Endometrial microvascular endothelial cells (primary cell): ENCODE data around the gene AKAP6. TPM values are rescaled to one million over a fixed set of nuclear protein-coding genes. Genes with fewer than 3 reads are reported as not detected.

Experiments
- in situ Hi-C: cut with HindIII; loops from 2 replicates; pipeline ENCODE4 v1.10.0; 2017; ENCODE audit warnings: low sequenced_read_pairs, low pct_unique_long_range_greater_than_20kb; ENCODE audit errors: inconsistent ontology term
- total RNA-seq: library from RNA; depleted of rRNA; stranded (reverse); fragments of >200 nt; gene quantifications from one replicate; pipeline ENCODE4 v1.2.3, GENCODE V29; 2015; ENCODE audit errors: inconsistent ontology term

Gene AKAP6
- total RNA-seq, 1 donor from 2014 or later = under 0.01 TPM

GRCh38 chr14:32696325-32697091, 367.4 kb downstream of the AKAP6 start:
- in situ Hi-C loops = no loop called here

- in situ Hi-C loops = no loop called here
These were observed 368.0 kb downstream of the AKAP6 start for GRCh38 chr14:32697114-32697513.

GRCh38 chr14:32697704-32698103, 368.6 kb downstream of the AKAP6 start:
- in situ Hi-C loops = no loop called here

- in situ Hi-C loops = no loop called here
These were observed 369.7 kb downstream of the AKAP6 start for GRCh38 chr14:32698831-32699230.

- in situ Hi-C loops = no loop called here
These were observed 372.4 kb downstream of the AKAP6 start for GRCh38 chr14:32701475-32701874.

GRCh38 chr14:32702088-32702487, 373.0 kb downstream of the AKAP6 start:
- in situ Hi-C loops = no loop called here

GRCh38 chr14:32702562-32702961, 373.5 kb downstream of the AKAP6 start:
- in situ Hi-C loops = no loop called here

- in situ Hi-C loops = no loop called here
These were observed 374.1 kb downstream of the AKAP6 start for GRCh38 chr14:32703183-32703621.

- in situ Hi-C loops = no loop called here
These were observed 377.8 kb downstream of the AKAP6 start for GRCh38 chr14:32706721-32707519.

- in situ Hi-C loops = no loop called here
These were observed 378.8 kb downstream of the AKAP6 start for GRCh38 chr14:32707742-32708500.

- in situ Hi-C loops = no loop called here
These were observed 379.9 kb downstream of the AKAP6 start for GRCh38 chr14:32709027-32709426.

GRCh38 chr14:32710231-32710671, 381.2 kb downstream of the AKAP6 start:
- in situ Hi-C loops = no loop called here

GRCh38 chr14:32710731-32711680, 381.9 kb downstream of the AKAP6 start:
- in situ Hi-C loops = no loop called here

- in situ Hi-C loops = no loop called here
These were observed 384.8 kb downstream of the AKAP6 start for GRCh38 chr14:32713856-32714255.

- in situ Hi-C loops = no loop called here
These were observed 390.5 kb downstream of the AKAP6 start for GRCh38 chr14:32719601-32720000.

- in situ Hi-C loops = no loop called here
These were observed 391.8 kb downstream of the AKAP6 start for GRCh38 chr14:32720927-32721326.

GRCh38 chr14:32722631-32723183, 393.6 kb downstream of the AKAP6 start:
- in situ Hi-C loops = no loop called here

GRCh38 chr14:32724867-32725471, 395.9 kb downstream of the AKAP6 start:
- in situ Hi-C loops = no loop called here
